GM19240 (cell line): Measurements from ENCODE around the gene ODF2.
"Not testable (repeated sequence)": the region's sequence is repeated elsewhere in the genome, so short reads cannot be mapped to it uniquely, and the experiment has no call there.

ENCODE experiments used
- DNase-seq: peaks from one replicate; pipeline ENCODE4 v3.0.0; 2011; ENCODE audit warnings: low spot score; ENCODE audit not compliant: insufficient read length

ODF2 gene

DNA sequence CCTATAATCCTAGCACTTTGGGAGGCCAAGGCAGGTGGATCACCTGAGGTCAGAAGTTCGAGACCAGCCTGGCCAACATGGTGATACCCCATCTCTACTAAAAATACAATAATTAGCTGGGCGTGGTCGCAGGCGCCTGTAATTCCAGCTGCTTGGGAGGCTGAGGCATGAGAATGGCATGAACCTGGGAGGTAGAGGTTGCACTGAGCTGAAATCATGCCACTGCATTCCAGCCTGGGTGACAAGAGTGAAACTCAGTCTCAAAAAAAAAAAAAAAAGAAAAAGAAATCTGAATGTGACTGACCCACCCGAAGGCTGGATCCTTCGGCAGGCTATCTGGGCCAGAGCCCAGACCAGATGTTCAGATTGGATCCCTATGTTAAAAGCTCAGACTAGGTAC is 32.5 kb upstream of the ODF2 start:
- not testable (repeated sequence) for DNase-seq

DNA sequence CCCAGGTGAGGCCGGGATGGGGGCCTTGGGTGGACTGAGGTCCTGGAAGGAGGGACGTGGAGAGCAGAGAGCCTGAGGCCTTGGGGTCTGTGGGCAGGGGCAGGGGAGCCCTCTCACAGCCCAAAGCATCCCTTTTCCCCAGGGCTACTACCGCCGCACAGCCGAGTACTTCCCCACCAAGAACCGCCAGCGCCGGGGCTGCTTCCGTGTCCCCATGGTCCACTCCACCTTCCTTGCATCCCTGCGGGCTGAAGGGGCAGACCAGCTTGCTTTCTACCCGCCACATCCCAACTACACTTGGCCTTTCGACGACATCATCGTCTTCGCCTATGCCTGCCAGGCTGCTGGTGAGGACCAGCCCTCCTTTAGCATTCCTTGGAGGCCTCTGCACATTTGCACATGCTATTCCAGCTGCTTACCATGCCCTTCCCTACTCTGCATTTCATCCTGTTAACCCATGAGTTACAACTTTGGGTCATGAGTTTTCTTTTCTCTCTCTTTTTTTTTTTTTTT is 31.5 kb upstream of the ODF2 start:
- no peak for DNase-seq

DNA sequence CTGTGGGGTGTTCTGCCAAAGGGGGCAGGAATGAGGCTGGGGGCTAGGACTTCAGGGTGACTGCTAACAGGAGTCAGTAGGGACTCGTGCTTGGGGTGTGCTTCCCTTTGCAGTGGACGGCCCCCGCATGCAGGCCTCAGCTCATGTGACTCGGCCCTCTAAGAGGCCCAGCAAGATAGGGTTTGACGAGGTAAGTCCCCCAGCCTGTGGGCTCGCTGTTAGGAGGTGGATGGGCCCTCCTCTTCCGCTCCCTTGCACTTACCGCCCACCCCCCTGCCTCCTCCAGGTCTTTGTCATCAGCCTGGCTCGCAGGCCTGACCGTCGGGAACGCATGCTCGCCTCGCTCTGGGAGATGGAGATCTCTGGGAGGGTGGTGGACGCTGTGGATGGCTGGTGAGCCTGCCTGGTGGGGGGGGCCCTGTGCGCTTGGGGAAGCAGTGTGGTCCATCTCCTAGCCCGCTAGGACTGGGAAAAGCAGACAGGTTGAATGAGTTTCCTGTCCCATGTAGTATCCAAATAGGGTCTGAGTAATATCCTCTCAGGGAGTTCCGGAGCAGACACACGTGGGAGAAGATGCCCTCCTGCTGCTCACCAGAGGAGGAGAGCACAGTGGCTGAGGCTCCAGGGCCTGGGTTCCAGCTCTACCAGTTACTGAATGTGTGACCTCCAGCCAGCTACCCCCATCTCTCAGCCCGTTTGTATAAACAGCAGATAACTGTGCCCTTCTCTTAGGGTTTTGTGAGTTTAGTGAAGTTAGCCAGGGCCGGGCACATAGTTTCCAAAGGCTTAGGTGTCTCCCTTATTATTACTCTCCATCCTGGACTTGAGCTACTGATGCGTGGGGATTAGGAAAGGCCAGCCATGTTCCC is 26.9 kb upstream of the ODF2 start:
- DNase-seq: no peak

DNA sequence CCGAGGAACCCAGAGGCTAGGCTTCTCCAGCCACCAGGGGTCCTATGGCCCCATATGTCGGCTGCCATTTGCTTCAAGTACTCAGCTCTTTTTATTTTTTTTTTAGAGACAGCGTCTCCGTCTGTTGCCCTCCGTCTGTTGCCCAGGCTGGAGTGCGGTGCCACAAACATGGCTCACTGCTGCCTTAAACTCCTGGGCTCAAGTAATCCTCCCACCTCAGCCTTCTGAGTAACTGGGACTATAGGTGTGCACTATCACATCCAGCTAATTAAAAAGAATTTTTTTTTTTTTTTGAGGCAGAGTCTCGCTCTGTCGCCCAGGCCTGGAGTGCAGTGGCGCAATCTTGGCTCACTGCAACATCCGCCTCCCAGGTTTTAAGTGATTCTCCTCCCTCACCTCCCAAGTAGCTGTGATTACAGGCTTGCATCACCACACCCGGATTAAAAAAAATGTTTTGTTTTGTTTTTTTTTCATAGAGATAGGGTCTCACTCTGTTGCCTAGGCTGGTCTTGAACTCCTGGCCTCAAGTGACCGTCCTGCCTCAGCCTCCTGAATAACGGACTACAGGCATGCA is 26.2 kb upstream of the ODF2 start:
- DNase-seq: no peak

DNA sequence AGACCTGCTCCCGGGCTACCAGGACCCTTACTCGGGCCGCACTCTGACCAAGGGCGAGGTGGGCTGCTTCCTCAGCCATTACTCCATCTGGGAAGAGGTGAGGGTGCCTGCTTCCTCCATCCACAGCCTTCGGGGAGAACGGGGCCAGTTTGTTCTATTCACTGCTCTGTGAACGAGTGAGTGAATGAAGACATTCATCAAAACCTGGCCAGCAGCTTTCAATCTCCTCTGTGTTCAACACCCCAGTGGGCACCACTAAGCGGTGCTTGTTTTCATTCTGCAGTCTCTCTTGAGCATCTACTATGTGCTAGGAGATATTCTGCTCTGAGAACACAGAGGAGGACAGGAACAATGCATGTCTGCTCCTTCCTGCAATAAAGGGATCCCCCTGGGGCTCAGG is 24.6 kb upstream of the ODF2 start:
- no peak for DNase-seq

DNA sequence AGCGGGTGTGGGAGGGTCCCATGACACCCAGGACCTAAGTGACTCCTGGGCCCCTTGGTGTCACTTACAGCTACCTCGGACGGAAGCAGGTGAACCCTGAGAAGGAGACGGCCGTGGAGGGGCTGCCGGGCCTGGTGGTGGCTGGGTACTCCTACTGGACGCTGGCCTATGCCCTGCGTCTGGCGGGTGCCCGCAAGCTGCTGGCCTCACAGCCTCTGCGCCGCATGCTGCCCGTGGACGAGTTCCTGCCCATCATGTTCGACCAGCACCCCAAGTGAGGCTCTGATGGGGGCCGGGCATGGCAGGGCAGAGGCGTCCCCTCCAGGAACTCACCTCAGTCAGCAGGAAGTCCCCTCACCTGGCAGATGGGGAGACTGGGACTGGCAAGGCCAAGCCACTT is 21.5 kb upstream of the ODF2 start:
- no peak for DNase-seq

DNA sequence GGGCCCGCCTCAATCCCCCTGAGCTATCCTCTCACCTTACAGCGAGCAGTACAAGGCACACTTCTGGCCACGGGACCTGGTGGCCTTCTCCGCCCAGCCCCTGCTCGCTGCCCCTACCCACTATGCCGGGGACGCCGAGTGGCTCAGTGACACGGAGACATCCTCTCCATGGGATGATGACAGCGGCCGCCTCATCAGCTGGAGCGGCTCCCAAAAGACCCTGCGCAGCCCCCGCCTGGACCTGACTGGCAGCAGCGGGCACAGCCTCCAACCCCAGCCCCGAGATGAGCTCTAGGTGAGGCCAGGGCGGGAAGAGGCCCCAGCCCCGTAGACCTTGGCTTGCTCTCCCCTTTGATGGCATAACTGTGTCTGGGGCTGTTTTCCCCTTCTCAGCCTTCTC is 20.2 kb upstream of the ODF2 start:
- DNase-seq: no peak

DNA sequence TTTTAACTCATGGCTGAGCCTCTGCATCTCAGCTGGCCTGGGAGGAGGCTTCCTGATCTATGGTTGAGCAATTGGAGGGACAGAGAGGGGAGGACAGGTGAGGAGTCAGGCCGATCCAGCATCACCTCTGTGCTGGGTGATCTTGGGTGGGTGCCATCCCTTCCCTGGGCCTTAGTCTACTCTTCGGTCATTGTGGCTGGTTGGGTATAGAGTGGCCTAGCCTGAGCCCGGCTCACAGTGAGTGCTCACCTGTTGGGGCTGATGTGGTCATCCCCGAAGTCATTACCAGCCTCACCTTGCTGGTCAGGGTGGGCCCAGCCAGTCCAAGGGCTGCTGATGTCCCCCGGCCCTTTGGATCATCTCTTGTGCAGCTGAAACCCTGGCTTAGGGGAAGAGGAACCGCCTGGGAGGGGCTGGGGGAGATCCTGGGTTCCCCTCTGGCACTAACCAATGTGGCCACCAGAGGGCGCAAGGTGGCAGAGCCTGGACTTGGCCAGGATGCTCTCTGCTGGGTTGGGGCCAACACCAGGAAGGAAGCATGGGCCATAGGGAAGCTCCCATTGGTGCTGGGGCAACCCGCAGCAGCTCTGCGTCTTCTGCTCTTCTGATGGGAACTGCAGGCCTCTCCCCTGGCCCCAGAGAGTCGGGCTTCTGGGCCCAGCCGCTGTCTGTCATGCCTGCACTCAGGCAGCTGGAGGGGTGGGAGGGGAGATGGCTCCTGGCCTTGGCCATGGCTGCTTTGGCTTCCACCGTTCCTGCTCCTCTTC is 17.3 kb upstream of the ODF2 start:
- peak; percentile 92 for DNase-seq

DNA sequence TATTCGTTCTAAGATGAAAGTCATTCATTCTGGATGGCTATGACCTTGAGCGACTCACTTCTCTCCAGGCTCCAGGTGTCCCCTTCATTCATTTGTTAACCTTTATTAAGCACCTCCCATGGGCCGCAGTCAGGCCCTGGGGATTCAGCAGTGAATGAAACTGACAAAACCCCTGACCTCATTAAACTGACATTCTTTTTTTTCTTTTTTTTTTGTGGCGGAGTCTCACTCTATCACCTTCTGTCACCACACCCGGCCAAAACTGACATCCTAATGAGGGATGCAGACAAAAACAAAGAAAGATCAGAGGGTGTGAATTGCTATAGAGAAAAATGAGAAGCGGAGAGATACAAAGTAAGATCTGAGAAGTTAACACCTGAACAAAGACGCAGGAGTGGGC is 16.5 kb upstream of the ODF2 start:
- DNase-seq: no peak

DNA sequence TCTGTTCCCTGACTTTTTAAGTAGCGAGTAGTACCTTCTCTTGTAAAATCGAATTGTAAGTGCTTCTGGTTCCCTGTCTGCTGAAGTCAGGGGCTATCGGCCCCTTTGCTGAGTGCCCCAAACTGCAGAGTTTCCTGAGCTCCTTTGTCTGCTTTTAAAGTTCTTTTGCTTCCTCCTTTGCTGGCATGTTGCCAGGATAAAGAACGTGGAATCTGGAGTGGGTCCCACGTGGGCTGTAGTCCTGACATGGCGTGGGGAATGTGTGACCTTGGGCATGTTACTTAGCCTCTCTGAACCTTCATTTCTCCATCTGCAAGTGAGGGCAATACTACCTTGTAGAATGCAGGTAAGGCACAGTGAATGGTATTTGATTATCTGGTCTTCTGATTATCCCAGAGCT is 13.7 kb upstream of the ODF2 start:
- DNase-seq: no peak

DNA sequence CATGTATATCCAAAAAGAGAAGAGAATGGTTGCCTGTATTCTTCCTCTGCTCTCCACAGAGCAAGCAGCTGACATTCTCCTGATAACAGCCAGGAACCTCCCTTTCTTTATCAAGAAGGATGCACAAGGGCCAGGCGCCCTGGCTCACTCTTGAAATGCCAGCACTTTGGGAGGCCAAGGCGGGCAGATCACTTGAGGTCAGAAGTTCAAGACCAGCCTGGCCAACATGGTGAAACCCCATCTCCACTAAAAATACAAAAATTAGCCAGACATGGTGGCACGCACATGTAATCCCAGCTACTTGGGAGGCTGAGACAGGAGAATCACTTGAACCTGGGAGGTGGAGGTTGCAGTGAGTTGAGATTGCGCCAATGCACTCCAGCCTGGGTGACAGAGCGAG is 9.3 kb upstream of the ODF2 start:
- DNase-seq: not testable (repeated sequence)

DNA sequence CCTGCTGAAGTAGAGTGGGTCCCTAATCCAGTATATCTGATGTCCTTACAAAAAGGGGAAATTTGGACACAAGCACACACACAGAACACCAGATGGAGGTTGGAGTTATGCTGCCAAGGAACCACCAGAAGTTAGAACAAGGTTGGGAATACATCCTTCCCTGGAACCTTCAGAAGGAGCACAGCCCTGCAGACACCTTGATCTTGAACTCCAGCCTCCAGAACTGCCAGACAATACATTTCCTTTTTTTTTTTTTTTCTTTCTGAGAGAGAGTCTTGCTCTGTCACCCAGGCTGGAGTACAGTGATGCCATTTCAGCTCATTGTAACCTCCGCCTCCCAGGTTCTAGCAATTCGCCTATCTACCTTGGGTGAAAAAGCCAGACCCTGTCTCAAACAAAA is 7.1 kb upstream of the ODF2 start:
- no peak for DNase-seq

DNA sequence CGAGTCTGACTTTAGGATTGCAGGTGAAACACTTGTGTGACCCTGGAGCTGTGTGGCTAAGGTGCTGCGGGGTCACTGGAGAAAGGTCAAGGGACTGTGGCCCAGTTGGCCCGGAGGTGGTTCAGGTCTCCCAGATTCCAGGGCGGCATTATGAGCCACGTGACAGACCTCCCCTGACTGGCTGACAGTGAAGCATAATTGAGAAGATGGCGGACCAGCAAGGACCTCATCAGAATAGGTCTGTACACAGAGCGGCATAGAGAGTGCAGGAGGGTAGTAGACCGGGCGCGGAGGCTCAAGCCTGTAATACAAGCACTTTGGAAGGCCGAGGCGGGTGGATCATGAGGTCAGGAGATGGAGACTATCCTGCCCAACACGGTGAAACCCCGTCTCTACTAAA is 815 bp upstream of the ODF2 start:
- DNase-seq: no peak

DNA sequence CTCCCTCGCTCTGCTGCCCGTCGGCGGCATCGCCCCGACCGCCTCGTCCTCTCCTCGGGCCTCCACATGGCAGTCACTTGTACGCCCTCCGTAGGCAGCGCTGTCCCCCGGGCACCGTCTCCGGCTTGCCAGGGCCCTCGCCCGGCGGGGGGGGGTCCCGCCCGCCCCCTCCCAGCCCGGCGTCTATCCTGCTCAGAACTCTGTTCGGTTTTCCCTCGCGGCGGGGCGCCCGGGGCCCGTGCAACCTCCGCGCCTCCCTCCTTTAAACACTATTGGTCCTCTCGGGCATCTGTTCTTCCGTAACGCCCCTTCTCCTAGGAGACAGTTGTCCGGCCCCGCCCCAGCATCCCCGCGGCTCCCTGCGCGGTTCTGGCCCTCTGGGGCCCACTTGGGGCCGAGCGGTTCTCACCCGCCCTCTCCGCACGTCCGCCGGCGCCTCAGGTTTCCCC is 831 bp downstream of the ODF2 start:
- DNase-seq: peak; percentile 82

DNA sequence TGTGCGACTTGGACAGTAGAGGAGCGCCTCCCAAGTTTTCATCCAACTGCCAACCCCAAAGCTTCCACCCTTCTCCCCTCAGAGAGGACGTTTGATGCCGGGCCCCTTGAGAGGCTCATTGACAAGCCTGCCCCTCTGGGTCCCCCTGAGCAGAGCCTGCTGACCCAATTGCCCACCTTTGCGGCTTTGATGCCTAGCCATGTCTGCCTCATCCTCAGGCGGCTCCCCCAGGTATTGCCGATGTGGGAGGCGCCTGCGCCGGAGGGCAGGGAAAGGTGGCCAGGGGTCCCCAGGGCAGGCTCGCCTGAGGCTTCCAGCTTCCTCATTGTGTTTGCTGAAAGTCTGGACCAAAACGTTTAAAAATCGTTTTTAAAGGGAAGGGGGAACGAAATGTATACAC is 1.4 kb downstream of the ODF2 start:
- DNase-seq: no peak

DNA sequence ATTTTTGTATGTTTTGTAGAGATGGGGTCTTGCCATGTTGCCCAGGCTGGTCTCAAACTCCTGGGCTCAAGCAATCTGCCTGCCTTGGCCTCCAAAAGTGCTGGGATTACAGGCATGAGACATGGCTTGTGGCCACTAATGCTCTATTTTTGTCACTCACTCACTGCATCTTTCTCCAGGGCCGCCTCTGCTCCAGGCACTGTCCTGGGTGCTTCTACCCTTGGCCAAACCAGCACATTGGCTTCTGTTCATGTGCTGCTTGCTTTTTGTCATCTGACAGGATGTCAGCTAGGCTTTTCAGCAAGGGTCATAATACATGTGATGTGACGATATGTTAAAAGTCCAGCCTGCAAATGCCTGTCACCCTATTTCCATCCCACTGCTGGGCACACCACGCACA is 3.2 kb downstream of the ODF2 start:
- no peak for DNase-seq

DNA sequence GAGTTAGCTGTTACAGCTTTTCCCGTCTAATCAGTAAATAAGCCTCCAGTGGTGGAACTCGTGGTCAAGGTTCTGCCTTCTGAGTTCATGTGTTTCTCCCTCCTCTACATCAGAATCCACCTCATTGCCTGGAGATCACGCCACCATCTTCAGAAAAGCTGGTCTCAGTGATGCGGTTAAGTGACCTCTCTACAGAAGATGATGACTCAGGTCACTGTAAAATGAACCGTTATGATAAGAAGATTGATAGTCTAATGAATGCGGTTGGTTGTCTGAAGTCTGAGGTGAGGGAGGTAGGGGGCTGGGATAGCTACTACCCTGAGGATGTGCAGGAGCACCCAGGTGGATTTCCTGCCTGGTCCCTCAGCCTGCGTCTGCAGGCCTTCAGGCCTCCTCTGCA is 13.3 kb downstream of the ODF2 start:
- no peak for DNase-seq

DNA sequence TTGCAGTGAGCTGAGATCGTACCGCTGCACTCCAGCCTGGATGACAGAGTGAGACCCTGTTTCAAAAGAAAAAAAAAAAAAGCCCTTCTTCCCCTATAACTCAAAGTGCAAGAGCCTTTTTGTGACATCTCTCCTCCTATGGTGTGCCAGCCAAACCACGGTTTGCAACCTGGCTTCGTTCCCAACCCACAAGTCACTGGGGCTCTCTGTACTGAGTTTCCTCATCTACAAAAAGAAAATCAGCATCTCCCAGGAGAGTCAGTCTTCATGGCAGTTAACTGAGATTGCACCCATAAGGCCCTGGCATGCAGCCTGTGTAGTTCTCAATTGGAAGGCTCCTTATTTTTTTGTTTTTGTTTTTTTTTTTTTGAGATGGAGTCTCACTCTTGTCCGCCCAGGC is 14.8 kb downstream of the ODF2 start:
- no peak for DNase-seq

DNA sequence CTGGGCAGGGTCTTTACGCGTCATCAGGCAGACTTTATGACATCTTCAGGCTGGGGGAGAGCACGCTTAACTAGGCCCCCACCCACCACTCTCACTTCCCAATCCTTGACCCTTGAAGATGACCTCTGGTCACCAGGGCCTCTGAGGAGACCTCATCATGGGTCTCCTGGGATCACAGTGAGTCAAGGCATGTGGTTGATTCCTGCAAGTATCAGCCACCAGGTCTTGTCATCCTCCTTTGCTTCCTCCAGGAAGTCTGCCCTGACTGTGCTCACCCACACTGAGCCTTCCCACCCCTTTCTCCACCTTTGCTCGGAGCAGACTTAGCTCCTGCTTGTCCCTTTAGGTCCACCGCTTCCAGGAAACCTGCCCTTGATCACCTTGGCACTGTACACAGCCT is 17.3 kb downstream of the ODF2 start:
- DNase-seq: no peak

DNA sequence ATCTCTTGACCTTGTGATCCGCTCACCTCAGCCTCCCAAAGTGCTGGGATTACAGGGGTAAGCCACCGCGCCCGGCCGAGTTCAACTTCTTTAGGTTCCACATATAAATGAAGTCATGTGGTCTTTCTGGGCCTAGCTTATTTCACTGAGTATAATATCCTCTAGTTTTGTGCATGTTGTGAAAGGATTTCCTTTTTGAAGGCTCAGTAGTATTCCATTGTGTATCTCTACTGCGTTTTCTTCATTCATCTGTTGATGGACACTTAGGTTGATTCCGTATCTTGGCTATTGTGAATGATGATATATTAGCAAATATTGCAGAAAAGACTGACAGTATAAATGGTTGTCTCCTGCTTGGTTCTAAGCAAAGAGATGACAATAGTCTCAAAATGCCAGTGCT is 20.1 kb downstream of the ODF2 start:
- DNase-seq: no peak

DNA sequence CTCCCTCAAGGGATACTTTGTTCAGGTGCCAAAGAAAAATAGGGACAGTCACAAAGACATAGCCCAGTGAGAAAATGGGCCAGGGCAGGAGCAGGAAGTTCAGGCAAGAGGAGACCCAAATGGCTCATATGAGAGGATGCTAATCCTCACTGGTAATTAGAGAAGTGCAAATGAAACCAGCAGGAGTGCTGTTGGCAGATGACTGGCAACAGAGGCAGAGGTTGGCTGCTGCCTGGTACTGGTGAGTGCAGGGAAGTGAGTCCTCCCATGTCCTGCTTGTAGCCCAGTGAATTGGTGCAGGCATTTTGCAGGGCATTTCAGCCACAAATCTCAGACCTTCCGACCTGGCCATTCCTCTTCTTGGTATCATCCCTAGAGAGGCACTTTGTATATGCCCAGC is 23.5 kb downstream of the ODF2 start:
- no peak for DNase-seq

DNA sequence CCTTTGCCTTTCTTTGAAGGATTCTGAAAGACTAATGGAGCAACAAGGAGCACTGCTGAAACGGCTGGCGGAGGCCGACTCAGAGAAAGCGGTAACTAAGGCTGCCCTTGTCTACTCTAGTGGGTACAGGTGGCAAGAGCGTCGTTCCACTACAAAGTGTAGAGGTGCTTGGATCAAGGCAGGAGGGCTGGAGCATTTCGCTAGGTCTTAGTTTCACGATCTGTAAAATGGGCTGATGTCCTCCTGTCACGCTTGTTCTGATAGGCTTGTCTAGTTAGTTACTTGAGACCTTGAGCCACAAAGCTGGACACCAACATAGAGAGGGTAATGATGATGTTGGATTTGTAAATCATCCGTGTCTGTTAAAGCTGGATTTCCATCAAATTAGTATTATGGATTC is 25.8 kb downstream of the ODF2 start:
- no peak for DNase-seq
